Measurements from ENCODE around the gene DECR2.

GRCh38 chr16:450385-450784, 48.7 kb downstream of the DECR2 start:
- TF ChIP-seq, protein P1, sequence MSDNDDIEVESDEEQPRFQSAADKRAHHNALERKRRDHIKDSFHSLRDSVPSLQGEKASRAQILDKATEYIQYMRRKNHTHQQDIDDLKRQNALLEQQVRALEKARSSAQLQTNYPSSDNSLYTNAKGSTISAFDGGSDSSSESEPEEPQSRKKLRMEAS (IDR thresholded peaks at IDR 0.05) = no peak
- TF ChIP-seq CTCF (IDR thresholded peaks at IDR 0.05; ENCODE audit: low read depth, low read length, missing input control) = no peak
- TF ChIP-seq RAD21 (IDR thresholded peaks at IDR 0.05) = no peak
- no peak for TF ChIP-seq RXRA (IDR thresholded peaks at IDR 0.05)
- no peak for TF ChIP-seq GABPA (IDR thresholded peaks at IDR 0.05 in 1 of 2, conservative IDR thresholded peaks at IDR 0.05 in 1 of 2)
- TF ChIP-seq TAF1 (conservative IDR thresholded peaks at IDR 0.05) = no peak
- no peak for TF ChIP-seq ATF3 (IDR thresholded peaks at IDR 0.05)
- TF ChIP-seq REST (IDR thresholded peaks at IDR 0.05) = no peak
- TF ChIP-seq SP1 (IDR thresholded peaks at IDR 0.05) = no peak
- TF ChIP-seq NR2F2 (IDR thresholded peaks at IDR 0.05) = no peak
- no peak for TF ChIP-seq JUND (IDR thresholded peaks at IDR 0.05)
- TF ChIP-seq FOXA1 (IDR thresholded peaks at IDR 0.05) = no peak

Measured in liver (tissue), 3 donors.